Raji (cell line): Measurements from ENCODE around the gene GNG14.

ENCODE experiments used
- POLR2A ChIP-seq: IDR thresholded peaks from 2 replicates; pipeline ENCODE4 v1.6.1; 2011; ENCODE audit warnings: low read depth, low read length, control low read depth; ENCODE audit not compliant: insufficient read depth

The GNG14 gene

DNA sequence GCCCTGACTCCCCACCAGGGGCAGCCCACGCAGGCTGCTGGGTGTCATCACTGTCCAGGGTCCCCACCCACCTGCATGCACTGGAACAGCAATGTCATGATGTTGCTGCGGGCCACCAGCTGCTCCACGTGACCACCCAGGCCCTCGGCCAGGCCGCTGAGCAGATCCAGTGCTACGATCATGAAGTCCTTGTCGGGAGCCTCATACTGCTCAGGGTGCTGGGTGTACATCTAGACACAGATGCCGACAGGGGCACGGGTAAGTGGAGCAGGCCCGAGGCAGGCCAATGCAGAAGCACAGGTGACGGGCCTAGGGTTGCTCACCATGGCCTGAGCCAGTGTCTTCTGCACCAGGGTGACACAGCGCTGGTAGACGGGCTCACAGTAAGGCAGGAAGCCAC lies 17.4 kb downstream of the GNG14 start:
- TF ChIP-seq POLR2A = no peak

DNA sequence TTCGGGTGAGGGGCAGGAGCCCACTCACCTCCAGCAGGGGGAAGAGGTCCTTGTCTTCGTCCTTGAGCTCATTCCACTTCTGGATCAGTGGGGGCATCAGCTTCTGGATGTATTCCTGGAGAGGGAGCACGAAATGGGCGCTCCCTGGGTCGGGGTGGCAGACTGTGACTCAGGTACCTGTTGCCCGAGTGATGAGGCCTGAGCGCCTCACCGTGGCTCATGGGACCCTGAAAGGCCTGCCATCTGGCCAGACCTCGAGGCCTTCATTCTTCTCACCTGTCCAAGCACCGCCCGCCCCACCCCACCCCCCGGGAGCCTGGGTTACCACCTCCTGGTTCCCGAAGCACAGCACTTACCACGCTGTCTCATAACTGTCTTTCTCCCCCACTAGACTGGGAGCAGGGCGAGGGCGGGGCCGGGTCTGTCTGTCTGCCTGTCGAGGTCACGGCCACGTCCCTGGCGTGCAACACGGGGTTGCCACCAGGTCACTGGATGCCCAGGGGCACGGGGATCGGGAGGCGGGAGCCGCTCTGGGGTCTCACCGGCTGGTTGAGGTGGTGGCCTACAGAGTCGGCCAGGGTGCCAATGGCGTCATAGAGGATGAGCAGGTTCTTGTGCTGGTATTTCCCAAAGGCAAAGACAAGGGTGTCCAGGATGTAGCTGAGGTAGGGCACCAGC lies 18.0 kb downstream of the GNG14 start:
- TF ChIP-seq POLR2A = no peak

DNA sequence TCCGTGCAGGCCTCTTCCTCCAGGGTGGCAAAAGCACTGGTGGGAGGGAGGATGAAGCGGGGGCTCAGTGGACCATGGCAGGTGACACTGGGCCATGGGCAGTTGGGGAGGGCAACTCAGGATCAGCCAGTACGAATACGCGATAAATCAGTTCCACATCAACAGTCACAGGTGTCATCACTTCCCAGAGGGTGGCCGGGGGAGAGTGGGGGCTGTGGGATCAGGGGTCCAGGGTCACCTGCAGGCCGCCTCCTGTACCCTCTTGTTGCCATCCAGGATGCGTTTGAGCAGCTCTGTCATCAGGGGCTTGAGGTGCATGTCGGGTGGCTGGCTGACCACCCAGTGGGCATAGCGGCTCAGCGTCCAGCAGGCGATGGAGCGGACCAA lies 18.5 kb downstream of the GNG14 start:
- no peak for TF ChIP-seq POLR2A

- no peak for TF ChIP-seq POLR2A
Observed at GRCh38 chr19:12708641-12709040, 20.8 kb downstream of the GNG14 start.

GRCh38 chr19:12711187-12711586 lies 23.4 kb downstream of the GNG14 start:
- no peak for TF ChIP-seq POLR2A

DNA sequence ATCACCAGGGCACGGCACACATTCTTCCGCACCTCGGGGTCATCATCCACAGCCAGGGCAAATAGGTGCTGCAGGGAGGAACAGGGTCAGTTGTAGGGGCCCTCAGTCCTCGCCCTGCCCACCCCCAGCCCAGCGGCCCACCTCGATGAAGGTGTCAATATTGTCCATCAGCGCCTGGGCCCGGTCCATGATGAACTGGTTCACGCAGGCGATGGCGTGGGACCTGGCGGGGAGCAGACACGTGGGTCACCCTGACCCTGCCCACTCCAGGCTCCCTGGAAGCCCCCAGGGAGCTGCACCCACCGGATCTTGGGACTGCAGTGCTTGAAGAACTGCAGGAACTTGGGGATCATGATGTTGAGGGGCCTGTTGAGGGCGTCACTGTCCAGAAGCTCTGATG lies 27.3 kb downstream of the GNG14 start:
- no peak for TF ChIP-seq POLR2A

- no peak for TF ChIP-seq POLR2A
Observed at GRCh38 chr19:12715929-12716328, 28.1 kb downstream of the GNG14 start.

- no peak for TF ChIP-seq POLR2A
Observed at GRCh38 chr19:12720296-12720695, 32.5 kb downstream of the GNG14 start.

DNA sequence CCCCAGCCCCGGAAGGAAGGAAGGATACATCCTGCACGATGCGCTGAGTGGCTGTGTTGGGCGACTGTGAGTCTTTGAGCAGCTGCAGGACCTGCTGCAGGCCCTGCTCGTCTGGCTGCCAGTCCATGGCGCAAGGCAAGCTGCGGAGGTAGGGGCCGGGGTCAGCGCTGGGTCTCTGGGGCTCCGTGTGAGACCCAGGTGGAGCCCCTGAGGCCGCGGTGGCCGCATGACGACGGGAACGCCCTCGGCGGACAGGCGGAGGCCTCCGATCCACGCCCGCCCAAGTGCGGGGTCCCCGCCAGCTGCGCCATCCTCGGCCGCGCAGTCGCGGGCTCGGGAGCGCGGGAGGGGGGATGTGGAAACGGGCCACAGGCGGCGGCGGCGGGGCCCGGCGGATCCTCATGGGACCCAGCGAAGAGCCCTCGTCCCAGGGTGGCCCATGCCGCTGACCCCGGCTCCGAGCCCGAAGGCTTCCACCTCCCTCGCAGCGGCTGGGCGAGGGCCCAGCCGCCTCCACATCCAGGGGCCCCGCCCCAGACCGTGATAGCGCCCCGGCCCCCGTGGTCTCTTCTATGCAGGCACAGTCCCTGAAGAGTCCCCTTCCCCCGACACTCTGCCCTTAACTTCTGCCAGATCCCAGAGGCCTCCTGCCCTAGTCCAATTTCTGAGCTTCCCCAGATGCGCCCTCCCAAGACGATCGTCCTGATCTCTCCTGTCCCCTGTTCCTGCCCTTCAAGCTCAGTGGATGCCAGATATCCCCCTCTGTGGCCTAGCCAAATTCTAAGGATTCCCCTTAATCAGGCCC lies 33.3 kb downstream of the GNG14 start:
- TF ChIP-seq POLR2A = no peak

DNA sequence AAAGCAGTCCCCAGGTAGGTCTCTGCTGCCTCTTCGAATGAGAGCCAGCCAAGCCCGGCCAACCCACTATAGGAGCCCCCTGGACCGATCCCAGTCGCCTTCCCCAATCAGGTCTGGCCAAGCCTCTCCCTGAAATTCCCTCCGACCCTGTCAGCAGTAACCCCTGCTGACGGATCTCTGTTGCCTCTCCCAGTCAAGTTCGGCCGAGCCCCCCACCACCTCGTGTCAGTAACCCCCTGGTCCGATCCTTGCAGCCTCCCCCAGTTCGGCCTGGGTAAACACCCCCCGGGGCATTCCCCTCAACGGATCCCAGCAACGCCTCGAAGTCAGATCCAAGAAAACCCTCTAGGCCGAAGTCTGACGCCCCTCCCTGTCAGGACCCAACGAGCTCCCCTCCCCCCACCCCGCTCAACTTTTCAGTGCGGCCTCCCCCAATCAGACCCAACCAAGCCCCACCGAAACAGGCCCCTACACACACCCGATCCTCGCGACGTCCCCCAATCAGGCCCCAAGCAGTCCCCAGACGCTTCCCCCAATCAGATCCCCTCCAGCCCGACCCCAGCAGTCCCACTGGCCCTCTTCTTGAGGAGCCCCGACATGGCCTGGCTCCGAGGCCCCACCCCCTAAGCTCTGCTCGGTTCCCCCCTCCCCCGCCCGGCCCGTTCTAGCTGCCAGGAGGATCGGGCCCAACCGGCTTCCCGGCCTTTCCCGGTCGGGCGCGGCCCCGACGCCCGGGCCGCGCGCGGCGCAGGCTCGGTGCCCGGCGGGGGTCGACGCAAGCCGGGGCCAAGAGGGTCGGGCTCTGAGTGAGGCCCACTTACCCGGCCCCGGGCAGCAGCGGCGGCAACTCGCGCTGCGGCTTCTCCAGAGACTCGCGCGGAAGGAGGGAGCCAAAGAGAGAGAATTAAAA lies 34.1 kb downstream of the GNG14 start:
- TF ChIP-seq POLR2A = no peak

DNA sequence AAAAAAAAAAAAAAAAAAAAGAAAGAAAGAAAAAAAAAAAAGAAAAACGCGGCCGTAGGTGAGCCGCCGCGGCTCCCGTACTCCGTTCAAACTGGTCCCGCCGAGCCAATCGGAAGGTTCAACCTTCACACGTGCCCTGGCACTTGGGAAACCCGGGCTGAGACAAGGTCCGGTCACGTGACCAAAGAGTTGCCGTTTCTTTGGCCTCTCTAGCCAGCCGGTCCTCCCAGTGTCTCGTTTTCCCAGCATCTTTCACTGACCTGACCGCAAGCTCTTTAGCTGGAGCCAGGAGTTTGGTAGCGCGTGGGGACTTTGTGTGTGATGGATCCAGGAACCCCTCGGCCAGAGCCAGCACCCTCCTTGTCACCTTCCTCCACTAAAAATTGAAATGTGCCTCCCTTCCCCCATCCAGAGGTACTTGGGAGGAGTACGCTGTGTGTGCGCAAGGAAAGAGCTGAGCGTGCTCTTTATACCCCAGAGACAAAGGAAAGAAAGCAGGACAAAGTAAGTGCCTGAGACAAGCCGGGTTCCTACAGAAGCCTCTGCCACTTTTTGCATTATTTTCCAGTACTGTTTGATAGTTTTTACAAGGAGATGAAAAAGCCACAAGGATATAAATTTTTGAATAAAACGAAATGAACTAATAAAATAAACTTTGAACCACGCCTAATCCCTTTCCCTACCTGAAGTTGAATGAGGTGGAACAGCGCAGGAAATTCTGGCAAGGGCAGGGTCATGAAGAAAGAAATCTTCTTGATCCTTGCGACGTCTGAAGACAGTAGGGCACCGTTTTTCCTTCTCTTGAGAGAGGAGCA lies 35.0 kb downstream of the GNG14 start:
- TF ChIP-seq POLR2A = peak; percentile 88

- no peak for TF ChIP-seq POLR2A
Observed at GRCh38 chr19:12723381-12723640, 35.5 kb downstream of the GNG14 start.

DNA sequence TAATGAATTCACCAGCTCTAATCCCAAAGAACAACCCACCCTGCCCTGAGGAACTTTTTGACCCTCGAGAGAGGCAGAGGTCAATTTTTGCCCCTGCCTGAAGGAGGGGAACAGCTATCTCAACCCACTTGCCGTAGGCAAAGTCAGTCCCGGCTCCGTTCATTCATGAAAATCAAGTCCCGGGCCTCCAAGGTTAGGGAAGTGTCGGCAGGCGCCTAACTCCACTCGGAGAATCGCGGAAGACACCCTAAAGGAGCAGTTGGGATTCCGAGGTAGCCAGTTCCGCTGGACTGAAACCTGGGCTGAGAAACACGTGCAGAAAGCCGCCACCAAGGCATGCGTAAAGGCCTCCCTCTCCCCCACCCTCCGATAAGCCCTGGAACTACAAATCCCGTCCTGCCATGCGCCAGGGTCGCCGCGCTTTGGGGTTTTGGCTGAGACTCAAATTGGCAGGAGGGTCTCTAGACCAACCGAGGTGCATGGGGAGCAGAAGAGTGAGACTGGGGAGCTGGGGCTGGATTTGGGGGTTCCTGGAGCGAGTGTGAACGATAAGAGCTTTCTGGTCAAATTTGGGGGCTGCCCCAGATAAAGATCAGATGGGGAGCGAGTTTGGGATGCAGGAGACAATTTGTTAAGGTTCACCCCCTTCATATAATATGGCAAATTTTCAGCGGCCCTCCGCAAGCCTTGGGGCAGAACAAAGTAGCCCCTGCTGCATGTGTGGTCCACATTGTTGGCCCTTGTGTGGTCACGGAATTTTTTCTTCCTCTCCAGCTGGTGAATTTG lies 36.0 kb downstream of the GNG14 start, which contains the start of gene TNPO2:
Gene TNPO2 (minus strand): TSS at position 292 of the 786 bp plus-strand sequence. CDS start 2,955 bp downstream, outside the sequence.
- TF ChIP-seq POLR2A = peak; percentile 80

DNA sequence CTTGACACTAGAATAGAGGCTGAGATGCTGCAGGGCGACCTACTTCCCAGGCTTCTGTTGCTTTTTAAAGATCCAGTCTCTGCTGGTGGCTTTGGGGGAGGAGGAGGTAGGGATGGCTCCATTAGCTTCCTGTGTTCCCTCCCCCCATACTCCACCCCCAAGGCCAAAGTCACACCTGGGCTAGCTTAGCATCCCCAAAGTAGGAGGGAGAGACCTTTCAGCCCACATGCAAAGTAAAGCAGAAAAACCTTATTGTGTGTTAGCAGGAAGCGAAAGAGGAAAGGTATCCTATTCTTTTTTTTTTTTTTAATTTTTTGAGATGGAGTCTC lies 39.2 kb downstream of the GNG14 start:
- TF ChIP-seq POLR2A = no peak
